Dermis microvascular lymphatic vessel endothelial cell (primary cell): Measurements from ENCODE around the gene ACCS. TPM values are rescaled to one million over a fixed set of nuclear protein-coding genes. Genes with fewer than 3 reads are reported as not detected.

Source experiments
- DNase-seq, 2 donors: peaks; one replicate each; pipeline versions ENCODE4 v3.0.0 to v3.0.0-alpha.2; 2010; ENCODE audit warnings: low read depth in 2 of 2
- total RNA-seq: library from RNA; depleted of rRNA; stranded (reverse); fragments of >200 nt; gene quantifications from 2 replicates; pipeline ENCODE4 v1.2.1, GENCODE V29; 2014

ACCS gene
- total RNA-seq, 1 donor from 2014 or later, result 4.2 TPM

DNA sequence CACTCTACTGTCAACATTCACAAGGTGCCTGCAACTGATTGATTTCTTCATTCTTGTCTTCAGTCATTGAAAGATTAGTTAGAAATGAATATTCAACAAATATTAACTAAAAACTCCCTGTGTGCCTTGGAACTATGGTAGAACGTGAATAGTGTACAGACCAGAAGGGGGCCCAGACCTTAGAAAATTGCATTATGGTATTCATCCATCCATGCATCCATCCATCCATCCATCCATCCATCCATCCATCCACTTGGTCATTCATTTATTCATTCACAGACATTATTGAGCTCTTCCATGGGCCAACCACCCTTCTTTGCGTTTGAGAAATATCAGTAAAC, 28.4 kb upstream of the ACCS start:
- DNase-seq, result no peak

DNA sequence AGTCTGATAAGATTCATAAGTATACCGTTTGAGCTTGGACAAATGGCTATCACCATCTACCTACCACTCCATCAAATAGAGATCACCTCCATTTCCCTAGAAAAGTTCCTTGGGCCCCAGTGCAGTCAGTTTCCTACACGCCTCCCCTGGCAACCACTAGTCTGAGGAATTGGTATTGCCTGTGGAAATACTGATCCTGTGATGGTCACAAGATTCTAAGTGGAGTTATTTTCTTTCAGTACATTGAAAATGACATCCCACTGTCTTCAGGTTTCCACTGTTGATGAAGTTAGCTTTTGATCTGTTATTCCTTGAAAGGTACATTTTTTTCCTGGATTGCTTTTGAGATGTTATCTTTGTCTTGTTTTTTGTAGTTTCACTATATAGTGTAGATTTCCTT, 22.9 kb upstream of the ACCS start:
- DNase-seq, result no peak

DNA sequence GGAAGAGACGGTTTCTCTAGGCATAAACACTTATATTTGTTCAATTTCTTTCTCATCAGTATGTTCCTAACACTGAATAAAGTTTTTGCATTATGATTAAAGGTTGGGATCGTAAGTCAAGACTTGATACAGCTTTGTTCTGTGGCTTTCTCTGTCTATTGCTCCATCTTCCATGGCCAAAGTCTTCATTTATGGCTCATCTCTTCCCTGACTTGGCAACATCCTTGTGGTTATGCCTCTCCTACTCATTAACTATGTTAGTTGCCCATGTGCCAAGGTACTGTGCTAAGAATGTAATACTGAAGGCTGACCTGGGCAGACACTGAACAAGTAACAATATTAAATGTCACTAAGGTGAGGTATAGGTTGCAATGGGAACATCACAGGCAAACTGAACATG, 19.9 kb upstream of the ACCS start:
- DNase-seq, result no peak

DNA sequence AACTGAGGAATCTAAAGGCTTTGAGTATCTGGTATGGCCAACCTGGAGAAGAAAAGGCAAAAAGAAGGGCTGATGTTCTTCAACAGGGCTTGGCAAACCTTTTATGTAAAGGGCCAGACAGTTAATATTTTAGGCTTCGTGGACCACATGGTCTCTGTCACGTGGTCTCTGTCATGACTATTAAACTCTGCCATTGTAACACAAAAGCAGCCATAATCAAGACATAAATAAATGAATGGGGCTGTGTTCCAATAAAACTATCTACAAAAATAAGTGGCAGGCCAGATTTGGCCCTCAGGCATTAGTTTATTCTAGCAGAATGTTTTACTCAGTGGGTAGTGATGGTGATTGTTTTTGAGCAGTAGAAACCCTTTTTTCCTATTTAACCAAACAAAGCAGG, 18.8 kb upstream of the ACCS start:
- DNase-seq, result no peak

DNA sequence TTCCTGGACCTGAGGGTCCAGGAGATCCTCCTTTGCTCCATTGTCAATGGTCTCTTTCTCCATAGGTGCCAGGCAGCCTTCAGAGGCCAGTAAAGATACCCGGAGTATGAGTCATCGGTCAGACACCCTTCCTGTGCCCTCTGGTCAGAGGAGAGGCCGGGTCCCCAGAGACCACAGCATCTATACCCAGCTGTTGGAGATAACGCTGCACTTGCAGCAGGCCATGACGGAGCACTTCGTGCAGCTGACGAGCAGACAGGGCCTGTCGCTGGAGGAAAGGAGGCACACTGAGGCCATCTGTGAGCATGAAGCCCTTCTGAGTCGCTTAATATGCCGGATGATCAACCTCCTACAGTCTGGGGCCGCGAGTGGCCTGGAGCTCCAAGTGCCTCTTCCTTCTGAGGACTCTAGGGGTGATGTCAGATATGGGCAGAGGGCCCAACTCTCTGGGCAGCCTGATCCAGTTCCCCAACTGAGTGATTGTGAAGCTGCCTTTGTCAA, 18.1 kb upstream of the ACCS start, which contains the start of gene ACCSL:
TSS of gene ACCSL (plus strand) at position 51 of the 501 bp plus-strand sequence. CDS start at position 107, 56 bp downstream.
- no peak for DNase-seq

DNA sequence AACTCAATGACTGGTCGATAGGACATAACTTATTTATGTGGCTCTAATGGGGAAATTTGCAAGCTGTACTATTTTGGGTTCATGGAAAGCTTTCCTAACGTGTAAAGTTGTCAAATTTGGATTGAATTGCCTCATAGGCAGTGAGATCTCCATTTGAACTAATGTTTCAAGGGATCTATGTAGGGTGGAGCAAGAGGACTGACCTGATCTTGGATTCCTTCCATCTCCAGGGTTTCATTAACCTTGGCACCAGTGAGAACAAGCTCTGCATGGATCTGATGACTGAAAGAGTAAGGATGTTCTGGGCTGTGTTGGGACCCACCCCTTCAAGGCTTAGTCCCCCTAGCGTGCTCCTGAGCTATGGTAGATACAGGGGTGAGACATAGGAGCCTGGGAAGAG, 16.2 kb upstream of the ACCS start:
- no peak for DNase-seq

DNA sequence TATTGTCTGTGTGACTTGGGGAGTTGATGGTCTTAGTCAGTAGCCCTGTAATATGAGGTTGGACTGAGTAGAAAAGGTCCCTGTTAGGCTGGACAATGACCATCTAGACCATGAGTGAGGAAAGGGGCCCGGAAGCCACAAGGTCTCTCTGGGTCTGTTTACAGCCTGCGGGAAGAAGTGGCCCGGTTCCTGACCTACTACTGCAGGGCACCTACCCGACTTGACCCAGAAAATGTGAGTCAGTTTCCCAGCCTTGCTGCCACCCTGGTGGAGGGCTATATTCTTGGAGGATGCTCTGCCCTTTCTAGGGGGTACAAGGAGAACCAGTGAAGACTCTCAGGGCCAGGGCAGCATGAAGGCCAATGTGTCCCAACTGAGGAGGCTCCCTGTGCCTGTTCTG, 14.9 kb upstream of the ACCS start:
- DNase-seq, result no peak

DNA sequence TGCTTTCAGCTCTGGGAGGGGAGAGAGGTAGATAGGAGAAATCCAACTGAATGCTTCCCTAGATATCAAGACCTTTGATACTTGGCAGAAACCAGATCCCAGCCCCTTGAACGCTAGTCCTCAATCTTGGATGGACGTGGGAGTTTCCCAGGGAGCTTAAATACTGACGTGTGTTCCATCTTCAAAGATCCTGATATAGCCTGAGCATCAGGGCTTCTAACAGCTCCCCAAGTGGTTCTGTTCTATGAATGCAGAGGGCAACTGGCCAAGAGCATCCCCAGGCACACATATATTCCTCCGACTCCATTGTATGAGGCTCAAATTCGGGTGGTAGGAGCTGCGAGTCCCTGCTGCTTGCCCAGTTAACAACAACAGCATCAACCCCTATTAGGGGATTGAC, 8.7 kb upstream of the ACCS start:
- no peak for DNase-seq

DNA sequence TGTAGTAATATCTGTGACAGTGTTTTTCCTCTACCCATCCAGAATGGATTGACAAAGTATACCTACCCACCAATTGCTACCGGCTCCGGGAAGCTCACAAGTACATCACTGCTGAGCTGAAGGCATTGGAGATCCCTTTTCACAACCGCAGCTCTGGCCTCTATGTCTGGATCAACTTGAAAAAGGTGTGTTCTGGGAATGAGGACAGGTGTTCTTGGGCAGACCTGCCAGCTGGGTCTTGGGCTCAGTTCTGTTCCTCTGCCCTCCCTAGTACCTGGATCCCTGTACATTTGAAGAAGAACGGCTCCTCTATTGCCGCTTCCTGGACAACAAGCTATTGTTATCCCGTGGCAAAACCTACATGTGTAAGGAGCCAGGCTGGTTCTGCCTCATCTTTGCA, 7.8 kb upstream of the ACCS start:
- DNase-seq, result no peak

DNA sequence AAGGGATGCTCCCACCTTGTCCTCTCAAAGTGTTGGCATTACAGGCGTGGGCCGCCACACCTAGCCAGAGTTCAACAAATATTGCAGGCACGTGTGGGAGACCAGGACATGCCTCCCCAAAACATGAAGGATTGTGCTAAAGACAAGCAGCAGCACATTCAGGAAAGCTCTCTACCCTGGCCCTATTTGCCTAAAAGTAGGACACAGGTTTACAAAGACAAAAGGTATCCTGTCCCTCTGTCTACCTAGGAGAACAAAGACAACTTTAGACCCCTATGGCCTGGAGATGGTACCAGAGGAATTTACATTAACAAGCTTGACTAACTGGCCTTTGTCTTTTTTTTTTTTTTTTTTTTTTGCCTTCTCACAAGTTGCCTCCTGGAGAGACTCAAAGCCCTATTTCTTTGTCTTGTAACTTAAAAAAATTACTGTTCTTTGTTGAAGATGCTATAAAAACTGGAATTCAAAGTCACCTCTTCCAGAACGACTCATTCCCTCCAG, 859 bp upstream of the ACCS start:
- DNase-seq, result no peak

DNA sequence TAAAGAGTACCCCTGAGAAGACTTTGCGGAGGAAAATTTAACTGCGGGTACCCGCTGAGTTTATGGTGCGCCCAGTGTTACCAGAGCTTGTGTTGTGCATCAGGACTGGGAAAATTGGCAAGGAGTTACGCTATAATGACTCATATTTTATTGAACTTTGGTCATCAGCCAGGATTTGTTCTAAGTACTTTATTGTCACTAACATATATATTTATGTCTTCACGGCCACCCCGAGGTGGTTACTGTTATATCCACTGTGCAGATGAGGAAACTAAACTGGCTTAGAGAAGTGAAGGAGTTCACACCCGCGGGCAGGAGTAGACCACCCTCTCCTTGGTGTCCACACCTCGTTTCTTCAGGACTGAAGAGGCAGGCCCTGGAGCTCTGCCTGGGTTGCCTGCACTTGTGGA, 667 bp downstream of the ACCS start:
- DNase-seq, result peak; percentile 75 to 84

DNA sequence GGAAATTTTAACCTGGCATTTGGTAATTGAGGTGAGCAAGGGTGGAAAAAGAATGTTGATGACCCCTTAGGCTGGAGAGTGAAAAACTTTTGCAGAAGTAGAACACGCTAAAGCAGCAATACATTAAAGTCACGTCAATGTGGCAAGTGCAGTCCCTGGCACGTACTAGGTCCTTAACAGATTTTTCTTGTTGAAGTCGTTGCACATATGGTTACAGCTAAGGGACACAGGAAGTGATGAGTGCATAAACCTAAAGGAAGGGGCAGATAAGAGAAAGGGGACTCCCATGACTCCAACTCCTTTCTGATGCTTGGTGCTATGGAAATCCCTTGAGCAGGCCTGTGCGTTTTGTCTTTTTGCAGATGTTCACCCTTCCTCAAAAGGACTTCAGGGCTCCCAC, 1.2 kb downstream of the ACCS start:
- no peak for DNase-seq

DNA sequence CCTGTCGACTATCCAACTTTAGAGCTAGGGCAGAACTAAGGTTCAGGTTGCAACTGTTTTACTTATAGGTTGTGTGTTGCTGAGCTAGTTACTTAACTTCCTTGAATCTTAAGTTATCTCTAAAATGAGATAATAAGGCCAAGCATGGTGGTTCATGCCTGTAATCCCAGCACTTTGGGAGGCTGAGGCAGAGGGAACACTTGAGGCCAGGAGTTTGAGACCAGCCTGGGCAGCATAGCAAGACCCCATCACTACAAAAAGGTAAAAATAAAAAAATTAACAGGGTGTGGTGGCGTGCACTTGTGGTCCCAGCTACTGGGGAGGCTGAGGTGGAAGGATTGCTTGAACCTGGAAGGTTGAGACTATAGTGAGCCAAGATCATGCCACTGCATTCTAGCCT, 2.1 kb downstream of the ACCS start:
- DNase-seq, result no peak

DNA sequence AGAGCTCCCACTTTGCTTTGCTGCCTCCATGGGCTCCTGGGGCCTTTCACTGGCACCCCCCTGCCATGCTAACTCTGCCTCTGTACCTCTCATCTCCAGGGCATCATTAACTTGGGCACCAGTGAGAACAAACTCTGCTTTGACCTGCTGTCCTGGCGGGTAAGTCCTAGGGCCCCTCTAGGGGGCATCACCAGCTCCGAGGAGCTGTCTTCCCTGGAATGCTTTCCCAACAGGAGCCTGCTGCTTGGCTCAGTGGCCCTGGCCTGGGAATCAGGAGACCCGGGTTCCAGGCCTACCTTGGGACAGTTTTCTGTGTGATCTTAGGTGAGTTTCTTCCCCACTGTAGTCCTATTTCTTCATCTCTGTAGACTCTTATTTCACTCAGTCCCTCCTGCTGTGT, 5.1 kb downstream of the ACCS start:
- DNase-seq, result no peak

DNA sequence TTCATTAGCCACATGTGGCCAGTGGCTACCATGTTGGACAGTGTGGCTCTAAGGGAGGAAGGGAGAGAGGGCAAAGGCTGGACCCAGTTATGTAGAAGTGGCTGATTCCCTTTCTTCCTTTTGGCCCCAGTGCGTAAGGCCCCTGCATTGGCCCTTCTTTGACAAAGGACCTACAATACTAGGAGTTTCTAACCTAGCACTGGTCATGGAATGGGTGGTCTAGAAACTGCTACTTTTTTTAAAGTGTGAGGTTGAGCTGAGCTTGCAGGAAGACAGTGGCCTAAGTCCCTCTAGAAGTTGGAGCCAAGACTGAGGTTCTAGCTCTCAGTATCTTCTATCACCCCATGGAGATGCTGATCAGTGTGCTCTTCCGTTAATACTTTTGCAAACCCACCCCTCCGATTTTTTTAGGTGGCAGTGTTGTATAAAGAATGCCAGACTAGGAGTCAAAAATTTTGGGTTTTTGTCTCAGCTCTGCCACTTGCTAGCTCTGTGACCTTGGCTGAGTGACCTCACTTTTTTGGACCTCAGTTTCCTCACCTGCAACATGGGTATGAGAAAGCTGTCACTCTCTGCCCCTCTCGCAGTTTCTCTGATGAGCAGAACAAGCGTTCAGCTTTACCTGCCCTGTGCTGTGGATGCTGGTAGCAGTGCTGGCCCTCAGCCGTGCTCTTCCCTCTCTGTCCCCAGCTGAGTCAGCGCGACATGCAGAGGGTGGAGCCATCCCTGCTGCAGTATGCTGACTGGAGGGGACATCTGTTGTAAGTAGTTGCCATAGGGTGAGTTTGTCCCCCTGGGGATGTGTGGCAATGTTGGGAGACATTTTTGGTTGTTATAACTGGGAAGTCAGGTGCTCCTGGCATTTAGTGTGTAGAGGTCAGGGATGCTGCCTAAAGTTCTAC, 6.9 kb downstream of the ACCS start:
- no peak for DNase-seq

DNA sequence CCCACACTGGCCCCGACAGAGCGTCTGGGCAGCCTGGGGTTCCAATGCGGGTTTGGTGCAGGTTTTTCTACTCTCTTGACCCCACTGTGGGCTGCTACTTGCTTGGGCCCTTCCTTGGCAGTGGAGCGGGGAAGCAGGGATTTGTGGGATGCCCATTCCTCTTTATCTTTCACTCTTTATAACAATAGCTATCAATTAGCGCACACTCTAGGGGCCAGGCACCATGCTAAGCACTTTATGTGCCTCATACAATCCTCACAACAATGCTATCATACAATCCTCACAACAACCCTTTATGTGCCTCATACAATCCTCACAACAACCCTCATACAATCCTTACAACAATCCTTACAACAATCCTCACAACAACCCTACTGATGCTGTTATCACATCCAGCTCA, 12.7 kb downstream of the ACCS start:
- no peak for DNase-seq

DNA sequence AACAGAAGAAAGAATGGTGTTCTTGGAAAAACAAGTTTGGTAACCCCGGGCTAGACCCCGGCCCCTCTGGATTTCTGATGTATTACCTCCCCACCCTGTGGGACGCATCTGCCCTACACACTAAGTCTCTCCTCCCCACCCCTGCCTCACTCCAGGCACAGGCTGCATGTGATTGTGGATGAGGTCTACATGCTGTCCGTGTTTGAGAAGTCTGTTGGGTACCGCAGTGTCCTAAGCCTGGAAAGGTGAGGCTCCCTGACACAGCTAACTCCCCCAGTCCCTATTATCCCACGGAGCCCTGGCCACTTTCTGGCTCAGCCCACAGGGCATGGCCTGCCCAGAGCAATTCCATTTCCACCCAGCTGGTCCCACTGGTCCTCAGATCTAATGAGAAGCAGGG, 13.3 kb downstream of the ACCS start:
- no peak for DNase-seq

DNA sequence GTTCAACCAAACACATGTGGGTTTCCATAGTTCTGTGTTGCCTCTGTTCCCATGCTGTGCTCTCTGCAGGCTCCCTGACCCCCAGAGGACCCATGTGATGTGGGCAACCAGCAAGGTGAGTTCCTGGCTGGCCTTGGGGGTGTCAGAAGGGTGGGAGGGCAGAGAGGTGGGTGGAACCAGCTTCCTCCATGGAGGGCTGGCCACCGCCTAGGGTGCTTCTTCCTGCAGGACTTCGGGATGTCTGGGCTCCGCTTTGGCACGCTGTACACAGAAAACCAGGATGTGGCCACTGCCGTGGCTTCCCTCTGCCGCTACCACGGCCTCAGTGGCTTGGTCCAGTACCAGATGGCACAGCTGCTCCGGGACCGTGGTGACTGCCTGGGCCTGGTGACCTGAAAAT, 14.9 kb downstream of the ACCS start:
- no peak for DNase-seq

DNA sequence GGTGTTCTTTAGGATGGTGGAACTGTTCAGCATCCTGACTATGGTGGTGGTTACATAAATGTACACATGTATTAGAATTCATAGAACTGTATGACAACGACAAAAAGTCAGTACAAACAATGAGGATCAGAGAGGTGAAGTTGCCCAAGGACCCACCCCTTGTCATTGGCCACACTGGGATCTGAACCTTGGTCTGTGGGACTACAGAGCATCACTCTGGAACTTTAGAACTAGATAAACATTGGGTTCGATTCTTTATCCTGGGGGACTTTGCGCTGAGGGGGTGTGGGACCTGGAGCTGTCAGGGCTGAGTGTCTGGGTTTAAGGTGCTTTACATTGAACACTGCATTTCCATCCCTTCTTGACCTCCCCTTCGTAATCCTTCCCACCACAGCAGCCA, 16.6 kb downstream of the ACCS start:
- no peak for DNase-seq

DNA sequence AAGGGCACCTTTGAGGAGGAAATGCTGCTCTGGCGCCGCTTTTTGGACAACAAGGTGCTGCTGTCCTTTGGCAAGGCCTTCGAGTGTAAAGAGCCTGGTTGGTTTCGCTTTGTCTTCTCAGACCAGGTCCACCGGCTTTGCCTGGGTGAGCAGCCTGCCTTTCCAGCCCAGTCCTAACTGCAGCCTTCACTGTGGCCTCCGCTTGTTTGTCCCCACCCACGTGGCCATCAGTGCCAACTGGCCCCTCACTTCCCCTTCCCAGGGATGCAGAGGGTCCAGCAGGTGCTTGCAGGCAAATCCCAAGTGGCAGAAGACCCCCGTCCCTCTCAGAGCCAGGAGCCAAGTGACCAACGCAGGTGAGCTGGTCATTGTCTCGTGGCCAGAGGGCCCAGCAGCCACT, 17.4 kb downstream of the ACCS start:
- DNase-seq, result no peak

DNA sequence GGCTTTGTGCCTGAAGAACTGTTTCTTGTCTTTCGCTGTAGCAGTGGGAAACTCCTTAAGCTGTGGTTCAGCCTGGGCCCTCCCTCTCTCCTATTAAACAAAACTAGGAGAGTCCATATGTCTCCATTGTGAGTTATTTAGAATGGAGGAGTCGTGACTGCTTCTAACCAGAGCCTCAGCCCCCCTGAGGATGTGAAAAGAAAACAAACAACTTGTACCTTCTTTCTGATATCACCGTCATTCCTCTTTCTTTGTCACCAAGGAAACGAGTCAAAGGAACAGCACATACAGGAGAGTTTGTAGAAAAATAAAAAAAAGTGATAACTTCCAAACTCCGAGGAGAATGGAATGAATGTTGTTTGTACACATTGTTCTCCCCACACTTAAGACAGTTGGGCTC, 17.8 kb downstream of the ACCS start:
- DNase-seq, result no peak

DNA sequence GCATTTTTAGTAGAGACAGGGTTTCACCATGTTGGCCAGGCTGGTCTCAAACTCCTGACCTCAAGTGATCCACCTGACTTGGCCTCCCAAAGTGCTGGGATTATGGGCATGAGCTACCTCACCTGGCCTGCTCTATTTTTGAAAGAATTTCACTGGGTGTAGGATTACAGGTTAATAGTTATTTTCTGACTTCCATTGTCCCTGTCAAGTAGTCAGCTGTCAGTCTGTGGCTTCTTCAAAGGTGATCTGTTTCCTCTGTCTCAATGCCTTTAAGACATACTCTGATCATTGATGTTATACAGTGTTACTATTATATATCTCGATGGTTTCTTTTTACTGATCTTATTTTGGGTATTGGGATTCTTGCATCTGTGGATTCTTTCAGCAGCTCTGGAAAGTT, 19.3 kb downstream of the ACCS start:
- no peak for DNase-seq

DNA sequence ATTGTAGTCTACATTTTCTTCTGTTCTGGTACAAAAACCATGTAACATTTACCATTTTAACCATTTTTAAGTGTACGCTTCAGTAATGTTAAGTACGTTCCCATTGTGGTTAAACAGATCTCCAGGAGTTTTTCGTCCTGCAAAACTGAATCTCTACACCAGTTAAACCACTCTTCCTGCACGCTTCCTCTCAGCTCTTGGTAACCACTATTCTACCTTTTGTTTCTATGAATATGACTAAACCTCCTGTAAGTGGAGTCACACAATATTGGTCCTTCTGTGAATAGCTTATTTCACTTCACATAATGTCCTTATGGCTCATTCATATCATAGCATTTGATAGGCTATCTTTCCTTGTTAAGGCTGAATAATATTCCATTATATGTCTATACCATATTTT, 22.3 kb downstream of the ACCS start:
- DNase-seq, result no peak
